Measurements from ENCODE around the gene RNF144A. TPM values are rescaled to one million over a fixed set of nuclear protein-coding genes. Genes with fewer than 3 reads are reported as not detected.

RNF144A gene
- total and polyA plus RNA-seq, 2 experiments from 2014 or later, result 5.4 to 10.1 TPM

DNA sequence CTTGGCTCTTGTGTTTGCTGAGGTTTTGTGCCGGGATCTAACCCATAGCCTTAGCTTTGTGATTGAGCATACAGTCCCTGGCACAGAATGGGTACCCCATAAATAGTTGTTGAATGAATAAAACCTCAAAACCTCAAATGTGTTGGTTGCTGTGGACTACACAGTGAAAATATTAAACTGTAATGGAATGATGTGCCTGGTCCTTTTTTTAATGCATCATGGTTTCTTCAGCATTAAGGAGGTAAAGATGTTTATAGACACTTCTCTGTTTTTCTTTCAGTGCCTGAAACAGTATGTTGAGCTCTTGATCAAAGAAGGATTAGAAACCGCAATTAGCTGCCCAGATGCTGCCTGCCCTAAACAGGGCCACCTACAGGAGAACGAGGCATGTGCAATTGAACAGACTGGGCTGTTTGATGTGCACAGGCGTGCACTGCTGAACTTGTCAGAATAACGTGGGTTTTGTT lies 97.0 kb downstream of the RNF144A start:
- Histone ChIP-seq H3K4me1 (ENCODE audit: insufficient read depth) (peaks cover 15% of the 10 kb centered on the region), H3K79me2 (no peaks in the 10 kb centered on the region), H3K27ac (no peak overlapping the region), H3K9me3 (ENCODE audit: low read depth) (no peaks in the 10 kb centered on the region), H3K9me2 (replicated peaks; ENCODE audit: insufficient read depth) (no peaks in the 10 kb centered on the region), H3K36me3 (replicated peaks; ENCODE audit: insufficient read depth, low read depth) (no peaks in the 10 kb centered on the region), H3K4me2 (no peak overlapping the region), H4K20me1 (ENCODE audit: insufficient read depth, poor library complexity, severe bottlenecking) (no peaks in the 10 kb centered on the region), H3K4me3 (no peak overlapping the region), H3K27me3 (no peaks in the 10 kb centered on the region), H2AFZ (no peak overlapping the region)
- WGBS (ENCODE audit: low lambda C conversion rate, missing lambda C conversion rate), result 58% methylated on average over 5 of the region's 5 CpGs
- TF ChIP-seq EZH2 (IDR thresholded peaks at IDR 0.05; ENCODE audit: borderline replicate concordance), result no peak
- TF ChIP-seq, protein P1, sequence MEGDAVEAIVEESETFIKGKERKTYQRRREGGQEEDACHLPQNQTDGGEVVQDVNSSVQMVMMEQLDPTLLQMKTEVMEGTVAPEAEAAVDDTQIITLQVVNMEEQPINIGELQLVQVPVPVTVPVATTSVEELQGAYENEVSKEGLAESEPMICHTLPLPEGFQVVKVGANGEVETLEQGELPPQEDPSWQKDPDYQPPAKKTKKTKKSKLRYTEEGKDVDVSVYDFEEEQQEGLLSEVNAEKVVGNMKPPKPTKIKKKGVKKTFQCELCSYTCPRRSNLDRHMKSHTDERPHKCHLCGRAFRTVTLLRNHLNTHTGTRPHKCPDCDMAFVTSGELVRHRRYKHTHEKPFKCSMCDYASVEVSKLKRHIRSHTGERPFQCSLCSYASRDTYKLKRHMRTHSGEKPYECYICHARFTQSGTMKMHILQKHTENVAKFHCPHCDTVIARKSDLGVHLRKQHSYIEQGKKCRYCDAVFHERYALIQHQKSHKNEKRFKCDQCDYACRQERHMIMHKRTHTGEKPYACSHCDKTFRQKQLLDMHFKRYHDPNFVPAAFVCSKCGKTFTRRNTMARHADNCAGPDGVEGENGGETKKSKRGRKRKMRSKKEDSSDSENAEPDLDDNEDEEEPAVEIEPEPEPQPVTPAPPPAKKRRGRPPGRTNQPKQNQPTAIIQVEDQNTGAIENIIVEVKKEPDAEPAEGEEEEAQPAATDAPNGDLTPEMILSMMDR (IDR thresholded peaks at IDR 0.05; ENCODE audit: poor library complexity), result peak; percentile 36
- no peak for TF ChIP-seq EZH2phosphoT487 (IDR thresholded peaks at IDR 0.05; ENCODE audit: low read depth, severe bottlenecking, unreplicated experiment)
- no peak for DNase-seq (ENCODE audit: low spot score)

DNA sequence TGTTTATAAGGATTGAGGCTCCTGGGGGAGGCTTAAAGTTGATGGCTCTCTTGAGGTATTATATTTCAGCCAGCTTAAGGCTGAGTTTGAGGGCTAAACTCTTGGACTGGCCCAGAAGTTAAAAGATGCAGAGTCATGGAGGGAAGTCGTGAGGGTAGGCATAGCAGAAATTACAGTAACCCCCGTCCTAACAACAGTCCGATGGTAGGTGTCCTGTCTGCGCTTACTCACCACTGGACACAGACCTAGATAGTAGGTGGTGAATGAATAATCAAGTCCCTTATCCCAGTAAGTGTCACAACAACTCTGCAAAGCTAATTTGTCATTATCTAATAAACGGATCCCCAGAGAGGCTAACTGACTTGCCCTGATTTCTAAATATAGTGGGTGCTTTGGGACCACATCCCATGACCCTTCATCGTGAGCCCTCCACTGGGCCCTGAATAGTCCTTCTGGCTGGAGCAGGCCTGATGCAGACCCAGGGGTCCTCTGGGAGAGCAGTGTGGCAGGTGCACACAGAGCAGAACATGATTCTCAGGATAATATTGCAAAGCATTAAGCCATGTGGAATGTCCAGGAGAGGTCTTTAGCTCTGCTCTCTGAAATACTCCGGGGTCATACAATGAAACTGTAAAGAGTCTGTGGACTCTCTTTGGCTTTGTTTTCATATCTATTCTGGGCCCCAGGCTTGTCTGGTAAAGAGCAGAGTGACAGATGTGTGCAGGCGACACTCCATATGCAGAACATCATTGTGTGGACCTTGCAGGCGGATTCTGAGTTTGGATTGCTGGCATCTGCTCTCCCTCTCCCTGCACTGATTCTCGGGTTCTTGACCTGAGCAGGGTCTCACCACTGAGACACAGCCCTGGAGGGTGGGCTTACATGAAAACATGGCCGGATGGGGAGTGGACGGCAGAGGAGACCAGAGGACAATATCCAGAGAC lies 98.1 kb downstream of the RNF144A start:
- 85% methylated on average over 12 of the region's 12 CpGs for WGBS (ENCODE audit: low lambda C conversion rate, missing lambda C conversion rate)
- peaks cover 7% of the 10 kb centered on the region for H3K4me1 ChIP-seq (ENCODE audit: insufficient read depth)

DNA sequence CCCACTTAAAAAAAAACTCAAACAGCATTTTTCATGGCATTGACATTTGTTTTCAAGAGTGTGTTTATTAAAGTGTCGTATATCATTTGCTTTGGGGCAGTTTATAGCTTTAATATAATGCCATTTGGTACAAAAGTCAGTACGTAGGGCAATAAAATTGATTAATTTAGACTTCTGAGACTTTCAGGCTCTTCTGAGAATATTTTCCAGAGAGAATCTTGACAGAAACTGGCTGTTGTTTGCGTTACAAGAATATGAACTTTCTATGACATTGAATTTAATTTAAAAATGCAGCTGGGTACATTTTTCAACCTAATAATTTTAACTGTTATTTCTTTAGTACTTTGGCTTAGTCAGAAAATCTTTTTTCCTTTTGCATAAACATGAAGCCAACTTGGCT lies 98.9 kb downstream of the RNF144A start:
- Histone ChIP-seq H3K4me3 (no peak overlapping the region), H3K4me2 (no peak overlapping the region), H3K36me3 (replicated peaks; ENCODE audit: insufficient read depth, low read depth) (no peaks in the 10 kb centered on the region), H3K79me2 (no peaks in the 10 kb centered on the region), H4K20me1 (ENCODE audit: insufficient read depth, poor library complexity, severe bottlenecking) (no peaks in the 10 kb centered on the region), H3K9me2 (replicated peaks; ENCODE audit: insufficient read depth) (no peaks in the 10 kb centered on the region), H3K9me3 (ENCODE audit: low read depth) (no peaks in the 10 kb centered on the region), H3K27me3 (no peaks in the 10 kb centered on the region), H3K4me1 (ENCODE audit: insufficient read depth) (peaks cover 6% of the 10 kb centered on the region), H3K27ac (no peak overlapping the region), H2AFZ (no peak overlapping the region)
- TF ChIP-seq EZH2 (IDR thresholded peaks at IDR 0.05; ENCODE audit: borderline replicate concordance) (no peak), EZH2phosphoT487 (IDR thresholded peaks at IDR 0.05; ENCODE audit: low read depth, severe bottlenecking, unreplicated experiment) (no peak)
- TF ChIP-seq, protein P1 (IDR thresholded peaks at IDR 0.05; ENCODE audit: poor library complexity), result no peak
- 63% methylated on average over 3 of the region's 3 CpGs for WGBS (ENCODE audit: low lambda C conversion rate, missing lambda C conversion rate)
- DNase-seq (ENCODE audit: low spot score), result no peak

More for the DNA sequence above, 98.1 kb downstream of the RNF144A start:
- no peak for TF ChIP-seq EZH2 (IDR thresholded peaks at IDR 0.05; ENCODE audit: borderline replicate concordance)
- TF ChIP-seq, protein P1 (IDR thresholded peaks at IDR 0.05; ENCODE audit: poor library complexity), result no peak
- no peaks in the 10 kb centered on the region for H3K79me2 ChIP-seq
- no peak for DNase-seq (ENCODE audit: low spot score)
- H3K9me2 ChIP-seq (replicated peaks; ENCODE audit: insufficient read depth), result no peaks in the 10 kb centered on the region
- H4K20me1 ChIP-seq (ENCODE audit: insufficient read depth, poor library complexity, severe bottlenecking), result no peaks in the 10 kb centered on the region
- no peak overlapping the region for H3K4me2 ChIP-seq
- no peaks in the 10 kb centered on the region for H3K27me3 ChIP-seq
- H3K36me3 ChIP-seq (replicated peaks; ENCODE audit: insufficient read depth, low read depth), result no peaks in the 10 kb centered on the region
- H3K4me3 ChIP-seq, result no peak overlapping the region
- no peaks in the 10 kb centered on the region for H3K9me3 ChIP-seq (ENCODE audit: low read depth)
- no peak overlapping the region for H2AFZ ChIP-seq
- H3K27ac ChIP-seq, result no peak overlapping the region
